NT2/D1 (cell line): ENCODE data around the gene RGS19.
A peak's percentile ranks its signal among the peaks of the same experiment; 100 is the strongest.

Source experiments
- DNase-seq: peaks from one replicate; pipeline ENCODE4 v3.0.0-alpha.2; 2011; ENCODE audit warnings: low read depth, low spot score
- H3K27me3 ChIP-seq: 2 replicates; pipeline ENCODE4 v1.6.0; 2011; ENCODE audit warnings: mild to moderate bottlenecking; ENCODE audit not compliant: insufficient read length, insufficient read depth
- H3K36me3 ChIP-seq: 2 replicates; pipeline ENCODE4 v1.6.1; 2011; ENCODE audit warnings: mild to moderate bottlenecking, low read length, mixed read lengths; ENCODE audit not compliant: insufficient read depth, insufficient read length
- H3K4me1 ChIP-seq: 2 replicates; pipeline ENCODE4 v1.5.1; 2011; ENCODE audit not compliant: insufficient read depth, insufficient read length
- H3K4me3 ChIP-seq: 2 replicates; pipeline ENCODE4 v1.5.1; 2011; ENCODE audit warnings: low read depth; ENCODE audit not compliant: insufficient read length
- H3K9ac ChIP-seq: 2 replicates; pipeline ENCODE4 v1.6.0; 2011; ENCODE audit warnings: low read depth; ENCODE audit not compliant: insufficient read length
- H3K9me3 ChIP-seq: 2 replicates; pipeline ENCODE4 v1.5.1; 2011; ENCODE audit warnings: mild to moderate bottlenecking, low read length; ENCODE audit not compliant: insufficient read depth
- SUZ12 ChIP-seq: IDR thresholded peaks from 2 replicates; pipeline ENCODE4 v1.6.1; 2011; ENCODE audit not compliant: insufficient read length, insufficient read depth; ENCODE audit errors: extremely low read depth
- YY1 ChIP-seq: IDR thresholded peaks from 2 replicates; pipeline ENCODE4 v1.6.1; 2011; ENCODE audit not compliant: insufficient read length, insufficient read depth
- ZNF274 ChIP-seq: IDR thresholded peaks from 2 replicates; pipeline ENCODE4 v1.6.1; 2011; ENCODE audit warnings: mild to moderate bottlenecking, low read depth, low read length

RGS19 gene

DNA sequence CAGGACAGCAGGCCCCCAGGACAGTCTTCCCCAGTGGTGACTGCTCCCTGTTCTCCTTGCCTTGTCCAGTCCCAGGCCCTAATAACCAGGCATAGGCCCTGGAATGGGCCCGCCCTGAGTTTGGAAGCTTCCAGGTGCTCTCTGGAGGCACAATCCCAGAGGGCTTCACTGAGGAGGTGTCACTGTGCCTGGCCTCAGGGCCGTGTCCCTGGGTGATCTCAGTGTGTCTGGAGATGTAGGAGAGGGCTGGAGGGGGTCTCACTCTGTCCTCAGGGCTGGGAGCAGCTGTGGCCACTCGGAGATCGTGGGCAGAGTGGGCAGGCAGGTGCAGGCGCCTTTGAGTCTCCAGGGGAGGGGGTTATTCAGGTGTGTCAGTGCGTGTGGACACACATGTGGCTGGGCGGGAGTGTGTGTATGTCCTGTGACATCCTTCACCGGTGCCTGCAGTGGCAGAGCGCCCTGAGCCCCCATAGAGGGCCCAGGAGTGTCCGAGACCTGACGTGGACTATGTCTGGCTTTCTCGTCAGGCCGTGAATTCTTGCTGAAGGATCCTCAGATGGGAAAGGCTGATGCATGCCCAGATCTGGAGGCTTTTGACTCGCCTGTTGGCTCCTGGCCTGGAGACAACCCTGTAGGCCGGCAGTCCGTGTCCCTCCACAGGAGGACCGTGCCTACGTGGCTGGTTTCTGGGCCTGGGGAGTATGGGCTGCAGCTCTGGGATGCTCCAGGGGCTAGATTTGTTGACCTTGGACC, 33.5 kb upstream of the RGS19 start:
- no peak overlapping the region for H3K9ac ChIP-seq
- no peaks in the 10 kb centered on the region for H3K9me3 ChIP-seq
- TF ChIP-seq ZNF274 (no peak), YY1 (no peak), SUZ12 (no peak)
- H3K4me1 ChIP-seq, result peaks cover 12% of the 10 kb centered on the region
- H3K27me3 ChIP-seq, result no peaks in the 10 kb centered on the region
- no peak for DNase-seq
- no peak overlapping the region for H3K4me3 ChIP-seq
- no peaks in the 10 kb centered on the region for H3K36me3 ChIP-seq

DNA sequence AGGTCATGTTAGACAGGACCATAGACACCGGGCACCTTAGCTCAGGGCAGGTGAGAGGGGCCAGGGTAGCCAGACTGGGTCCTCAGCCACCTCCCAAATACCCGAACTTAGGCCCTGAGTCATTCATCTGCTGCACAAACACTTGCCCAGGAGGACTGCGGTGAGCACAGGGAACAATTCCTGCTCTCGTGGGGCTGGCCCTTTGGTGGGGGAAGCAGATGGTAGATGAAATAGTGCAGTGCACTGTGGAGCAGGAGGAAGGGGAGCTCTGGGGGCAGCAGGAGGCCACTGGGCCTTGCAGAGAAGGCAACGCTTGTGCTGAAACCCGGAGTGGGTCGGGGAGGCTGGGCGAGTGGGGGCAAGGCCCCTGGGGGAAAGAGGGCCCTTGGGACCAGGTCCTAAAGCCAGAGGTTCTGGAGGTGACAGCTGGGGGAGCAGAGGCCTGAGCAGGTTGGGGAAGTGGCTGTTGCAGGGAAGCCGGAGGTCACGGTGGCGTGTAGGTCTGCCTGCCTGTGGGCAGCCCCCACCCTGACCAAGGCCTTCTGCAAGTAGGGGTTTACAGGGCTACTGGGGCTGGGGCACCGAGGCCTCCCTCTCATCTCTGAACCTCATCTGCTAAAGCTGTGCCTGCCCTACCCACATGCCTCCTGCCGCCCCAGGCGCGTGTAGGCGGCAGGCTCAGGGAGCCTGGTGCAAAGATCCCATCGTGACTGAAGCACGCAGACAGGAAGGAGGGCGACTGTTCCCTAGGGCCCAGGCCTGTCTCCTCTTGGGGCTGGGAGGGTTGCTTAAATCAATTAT, 32.7 kb upstream of the RGS19 start:
- Histone ChIP-seq H3K36me3 (no peaks in the 10 kb centered on the region), H3K27me3 (no peaks in the 10 kb centered on the region), H3K4me3 (no peak overlapping the region), H3K9ac (peak overlapping the region; percentile 26), H3K9me3 (no peaks in the 10 kb centered on the region), H3K4me1 (peaks cover 19% of the 10 kb centered on the region)
- TF ChIP-seq SUZ12 (no peak), ZNF274 (no peak), YY1 (no peak)
- no peak for DNase-seq

DNA sequence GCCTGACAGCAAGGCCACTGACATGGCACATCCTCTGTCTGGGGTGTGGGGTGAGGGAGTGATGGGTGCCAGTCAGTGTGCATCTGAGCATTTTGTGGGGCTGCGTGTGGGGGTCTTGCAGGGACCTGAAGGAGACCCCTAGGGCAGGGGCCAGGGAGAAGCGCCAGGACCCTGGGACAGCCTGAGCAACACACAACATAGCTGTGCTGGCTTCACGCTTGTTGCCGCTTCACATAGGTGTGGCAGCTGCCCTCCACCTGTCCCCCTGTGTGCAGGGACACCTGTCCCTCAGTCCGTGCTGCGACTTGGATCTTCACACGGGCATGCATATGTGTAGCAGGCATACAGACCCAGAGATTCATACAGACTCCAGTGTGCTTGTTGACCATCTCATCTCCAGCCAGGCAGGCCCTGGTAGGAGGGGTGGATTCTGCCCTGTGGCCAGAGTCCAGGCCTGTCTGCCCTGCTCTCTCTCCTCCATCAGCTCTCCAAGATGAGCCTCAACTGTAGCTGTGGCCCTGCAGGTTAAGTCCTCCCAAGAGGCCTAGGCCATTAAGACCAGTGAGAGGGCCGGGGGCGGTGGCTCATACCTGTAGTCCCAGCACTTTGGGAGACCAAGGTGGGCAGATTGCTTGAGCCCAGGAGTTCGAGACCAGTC, 31.2 kb upstream of the RGS19 start:
- TF ChIP-seq YY1 (no peak), ZNF274 (no peak), SUZ12 (no peak)
- no peak for DNase-seq
- no peak overlapping the region for H3K4me3 ChIP-seq
- no peaks in the 10 kb centered on the region for H3K27me3 ChIP-seq
- no peak overlapping the region for H3K9ac ChIP-seq
- H3K36me3 ChIP-seq, result no peaks in the 10 kb centered on the region
- H3K4me1 ChIP-seq, result peaks cover 21% of the 10 kb centered on the region
- no peaks in the 10 kb centered on the region for H3K9me3 ChIP-seq

DNA sequence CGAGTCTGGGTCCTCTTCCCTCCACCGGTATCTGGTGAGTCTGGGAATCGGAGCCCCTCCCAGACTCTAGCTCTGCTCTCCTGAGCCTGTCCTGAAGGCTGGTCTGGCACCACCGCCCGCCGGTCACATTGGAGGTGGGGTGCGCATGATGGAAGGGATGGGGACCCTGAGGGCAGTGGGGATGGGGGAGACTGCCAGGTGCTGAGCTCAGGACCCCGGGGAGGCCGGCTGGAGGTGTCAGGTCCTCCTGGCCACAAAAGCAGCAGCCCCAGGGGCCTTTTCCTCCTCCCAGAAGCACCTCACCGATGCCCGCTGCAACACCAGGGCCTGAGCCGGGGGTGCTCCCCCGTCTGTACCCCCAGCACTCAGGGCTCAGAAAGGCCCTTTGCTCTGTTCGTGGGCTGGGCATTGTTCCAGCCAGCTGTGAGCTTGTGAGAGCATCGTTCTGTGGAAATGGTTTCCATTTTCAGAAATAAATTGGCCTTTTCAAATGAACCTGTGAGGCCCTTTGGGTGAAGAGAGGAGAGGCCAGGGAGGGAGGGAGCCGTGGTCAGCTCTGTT, 30.6 kb upstream of the RGS19 start:
- H3K9me3 ChIP-seq, result no peaks in the 10 kb centered on the region
- no peak for TF ChIP-seq YY1
- TF ChIP-seq SUZ12, result no peak
- no peak for TF ChIP-seq ZNF274
- H3K4me1 ChIP-seq, result peaks cover 24% of the 10 kb centered on the region
- H3K36me3 ChIP-seq, result no peaks in the 10 kb centered on the region
- no peaks in the 10 kb centered on the region for H3K27me3 ChIP-seq
- no peak for DNase-seq
- H3K4me3 ChIP-seq, result no peak overlapping the region
- no peak overlapping the region for H3K9ac ChIP-seq

DNA sequence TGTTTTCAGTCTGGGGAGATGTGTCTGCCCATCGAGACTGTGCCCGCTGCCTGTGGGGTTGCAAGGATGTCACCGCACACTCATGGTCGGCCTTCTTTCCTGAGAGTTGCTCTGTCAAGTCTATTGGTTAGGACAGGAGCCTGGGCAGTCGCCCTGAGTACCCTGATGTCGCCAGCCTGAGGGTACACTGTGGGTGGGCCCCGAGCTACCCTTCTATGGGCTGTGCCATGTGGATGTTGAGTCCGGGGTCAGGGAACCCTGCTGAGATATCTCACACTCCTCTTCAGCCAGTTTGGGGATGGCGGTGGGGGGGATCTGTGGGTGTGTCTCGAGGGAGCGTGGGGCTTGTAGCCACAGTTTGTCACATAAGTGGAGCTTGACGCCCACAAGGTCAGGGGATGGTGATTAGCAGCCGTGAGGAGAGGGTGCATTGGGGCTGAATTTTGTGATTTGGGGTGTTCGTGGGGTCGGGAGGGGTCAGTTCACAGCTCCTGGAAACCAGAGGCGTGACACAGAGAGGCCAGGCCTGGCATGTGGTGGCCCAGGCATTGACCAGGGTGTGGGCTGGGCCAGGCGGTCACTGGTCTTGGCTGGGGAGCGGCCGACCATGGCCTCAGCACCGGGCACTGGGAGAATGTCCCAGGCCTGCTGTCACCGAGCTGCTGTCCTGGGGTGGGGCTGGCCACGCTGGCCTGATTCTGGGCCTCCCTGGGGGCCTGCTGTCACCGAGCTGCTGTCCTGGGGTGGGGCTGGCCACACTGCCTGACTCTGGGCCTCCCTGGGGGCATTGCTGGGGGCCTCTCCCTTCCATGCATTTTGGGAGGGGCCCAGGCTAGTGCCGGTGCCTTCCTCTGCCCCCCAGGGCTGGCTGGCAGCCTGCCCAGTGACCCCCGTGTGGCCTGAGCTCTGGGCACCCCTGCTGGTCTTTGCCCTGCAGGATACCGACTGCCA, 29.7 kb upstream of the RGS19 start:
- Histone ChIP-seq H3K9ac (no peak overlapping the region), H3K27me3 (no peaks in the 10 kb centered on the region), H3K9me3 (no peaks in the 10 kb centered on the region), H3K4me3 (no peak overlapping the region), H3K36me3 (no peaks in the 10 kb centered on the region), H3K4me1 (peaks cover 27% of the 10 kb centered on the region)
- DNase-seq, result no peak
- TF ChIP-seq ZNF274, result no peak
- TF ChIP-seq SUZ12, result no peak
- TF ChIP-seq YY1, result no peak

DNA sequence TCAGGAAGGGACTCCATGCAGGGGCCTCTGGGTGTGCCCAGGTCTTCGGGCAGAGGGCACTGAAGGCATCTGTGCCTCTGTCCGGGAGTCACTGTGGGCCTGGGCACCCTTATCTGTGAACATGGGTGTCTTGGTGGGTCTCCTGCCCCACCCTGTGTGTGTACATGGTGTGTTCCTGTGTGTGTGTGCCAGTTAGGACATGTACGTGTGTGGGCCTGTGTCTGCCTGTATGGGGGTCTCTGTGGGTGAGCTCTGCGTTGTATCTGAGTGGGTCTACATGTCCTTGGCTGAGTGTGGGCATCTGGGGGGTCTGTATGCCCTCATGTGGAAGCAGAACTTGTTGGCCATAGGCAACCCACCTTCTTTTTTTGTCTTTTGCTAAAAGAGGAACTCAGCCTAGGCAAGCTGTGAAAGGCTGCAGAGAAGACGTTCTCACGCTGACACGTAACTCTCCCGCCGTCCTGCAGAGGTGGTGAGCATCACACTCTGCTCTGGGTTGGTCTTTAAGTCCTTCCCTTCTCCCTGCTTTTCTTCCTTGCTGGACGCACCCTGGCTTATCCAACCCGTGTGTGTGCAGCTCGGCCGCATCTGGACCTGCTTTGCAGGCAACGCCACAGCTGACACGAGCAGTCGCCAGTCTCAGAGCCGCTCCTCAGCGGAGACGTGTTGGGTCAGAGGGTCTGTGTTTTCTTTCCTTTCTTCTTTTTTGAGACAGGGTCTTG, 28.6 kb upstream of the RGS19 start:
- Histone ChIP-seq H3K36me3 (no peaks in the 10 kb centered on the region), H3K27me3 (peaks cover 7% of the 10 kb centered on the region), H3K9ac (peak overlapping the region; percentile 26), H3K4me3 (no peak overlapping the region), H3K9me3 (no peaks in the 10 kb centered on the region), H3K4me1 (peaks cover 30% of the 10 kb centered on the region)
- TF ChIP-seq ZNF274, result no peak
- no peak for TF ChIP-seq SUZ12
- TF ChIP-seq YY1, result no peak
- no peak for DNase-seq
